ENCODE measurements around the gene SLC38A6. TPM values are rescaled to one million over a fixed set of nuclear protein-coding genes. Genes with fewer than 3 reads are reported as not detected.

Gene SLC38A6
- total RNA-seq, 2 experiments from 2014 or later: 15.8 to 16.8 TPM

GRCh38 chr14:60968099-60968498, 12.9 kb upstream of the SLC38A6 start:
- no peaks in the 10 kb centered on the region for H3K79me2 ChIP-seq (ENCODE audit: insufficient read depth, low read depth, low read length)
- no peak overlapping the region for H3K27ac ChIP-seq (ENCODE audit: low read depth, low read length, poor library complexity, severe bottlenecking)
- no peak for TF ChIP-seq EZH2phosphoT487 (IDR thresholded peaks at IDR 0.05; ENCODE audit: borderline replicate concordance, low read depth, low read length)
- TF ChIP-seq, protein P1, sequence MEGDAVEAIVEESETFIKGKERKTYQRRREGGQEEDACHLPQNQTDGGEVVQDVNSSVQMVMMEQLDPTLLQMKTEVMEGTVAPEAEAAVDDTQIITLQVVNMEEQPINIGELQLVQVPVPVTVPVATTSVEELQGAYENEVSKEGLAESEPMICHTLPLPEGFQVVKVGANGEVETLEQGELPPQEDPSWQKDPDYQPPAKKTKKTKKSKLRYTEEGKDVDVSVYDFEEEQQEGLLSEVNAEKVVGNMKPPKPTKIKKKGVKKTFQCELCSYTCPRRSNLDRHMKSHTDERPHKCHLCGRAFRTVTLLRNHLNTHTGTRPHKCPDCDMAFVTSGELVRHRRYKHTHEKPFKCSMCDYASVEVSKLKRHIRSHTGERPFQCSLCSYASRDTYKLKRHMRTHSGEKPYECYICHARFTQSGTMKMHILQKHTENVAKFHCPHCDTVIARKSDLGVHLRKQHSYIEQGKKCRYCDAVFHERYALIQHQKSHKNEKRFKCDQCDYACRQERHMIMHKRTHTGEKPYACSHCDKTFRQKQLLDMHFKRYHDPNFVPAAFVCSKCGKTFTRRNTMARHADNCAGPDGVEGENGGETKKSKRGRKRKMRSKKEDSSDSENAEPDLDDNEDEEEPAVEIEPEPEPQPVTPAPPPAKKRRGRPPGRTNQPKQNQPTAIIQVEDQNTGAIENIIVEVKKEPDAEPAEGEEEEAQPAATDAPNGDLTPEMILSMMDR (conservative IDR thresholded peaks at IDR 0.05; ENCODE audit: low read length): no peak
- H3K4me3 ChIP-seq (ENCODE audit: low read depth, low read length, poor library complexity, severe bottlenecking): no peak overlapping the region
- H2AFZ ChIP-seq (ENCODE audit: low read length): no peak overlapping the region
- intact Hi-C loops (cut with micrococcal nuclease; ENCODE audit: unreplicated experiment): no loop called here
- CTCF ChIA-PET (ENCODE audit: unreplicated experiment): no interaction called here
- POLR2A ChIA-PET: interaction anchor here (0.7 to 1.3 kb wide), 4 partner anchors 11 to 231 kb away, joined by 3 to 7 read pairs (median 4); no protein-coding TSS in a partner anchor
- no peaks in the 10 kb centered on the region for H4K20me1 ChIP-seq (ENCODE audit: insufficient read depth, low read length)
- no peak for DNase-seq (ENCODE audit: low spot score)
- H3K4me2 ChIP-seq (ENCODE audit: low read length): no peak overlapping the region
- no TSS peak for BruUV-seq (replicated peaks)
- H3K4me1 ChIP-seq (ENCODE audit: insufficient read depth, low read length, poor library complexity, severe bottlenecking): peaks cover 4% of the 10 kb centered on the region
- no peaks in the 10 kb centered on the region for H3K9me2 ChIP-seq (ENCODE audit: insufficient read depth, low read length)
- H3K9me3 ChIP-seq (ENCODE audit: low read length): no peaks in the 10 kb centered on the region
- H3K36me3 ChIP-seq (ENCODE audit: insufficient read depth, low read length): peaks cover 14% of the 10 kb centered on the region

DNA sequence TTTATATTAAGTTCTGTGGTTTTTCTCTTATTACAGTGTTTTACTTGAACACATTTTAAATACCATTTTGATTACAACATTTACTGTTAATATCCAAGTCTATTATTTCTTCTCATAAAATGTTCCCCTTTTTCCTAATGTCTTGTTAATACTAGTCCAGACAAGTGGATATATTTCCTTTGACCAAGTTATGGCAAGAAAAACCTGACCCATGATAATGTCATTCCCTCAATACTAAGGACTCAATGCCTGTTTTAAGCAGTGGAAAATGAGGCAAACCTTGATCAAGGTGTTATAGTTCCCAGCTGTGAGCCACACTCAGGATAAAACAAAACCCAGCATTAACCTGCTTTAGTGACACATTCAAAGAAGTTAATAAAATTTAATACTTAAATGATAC, 12.4 kb upstream of the SLC38A6 start:
- H3K4me3 ChIP-seq (ENCODE audit: low read depth, low read length, poor library complexity, severe bottlenecking): no peak overlapping the region
- ChIA-PET POLR2A (interaction anchor here (0.7 to 1.3 kb wide), 4 partner anchors 11 to 230 kb away, joined by 3 to 7 read pairs (median 4); no protein-coding TSS in a partner anchor), CTCF (ENCODE audit: unreplicated experiment) (no interaction called here)
- H3K9me3 ChIP-seq (ENCODE audit: low read length): no peaks in the 10 kb centered on the region
- H3K36me3 ChIP-seq (ENCODE audit: insufficient read depth, low read length): peaks cover 20% of the 10 kb centered on the region
- H3K79me2 ChIP-seq (ENCODE audit: insufficient read depth, low read depth, low read length): no peaks in the 10 kb centered on the region
- BruUV-seq (replicated peaks): no TSS peak
- no peak for TF ChIP-seq EZH2phosphoT487 (IDR thresholded peaks at IDR 0.05; ENCODE audit: borderline replicate concordance, low read depth, low read length)
- TF ChIP-seq, protein P1 (conservative IDR thresholded peaks at IDR 0.05; ENCODE audit: low read length): no peak
- no peaks in the 10 kb centered on the region for H3K9me2 ChIP-seq (ENCODE audit: insufficient read depth, low read length)
- H3K4me1 ChIP-seq (ENCODE audit: insufficient read depth, low read length, poor library complexity, severe bottlenecking): peaks cover 4% of the 10 kb centered on the region
- H4K20me1 ChIP-seq (ENCODE audit: insufficient read depth, low read length): no peaks in the 10 kb centered on the region
- H3K4me2 ChIP-seq (ENCODE audit: low read length): no peak overlapping the region
- no peak for DNase-seq (ENCODE audit: low spot score)
- H3K27ac ChIP-seq (ENCODE audit: low read depth, low read length, poor library complexity, severe bottlenecking): no peak overlapping the region
- intact Hi-C loops (cut with micrococcal nuclease; ENCODE audit: unreplicated experiment): no loop called here
- H2AFZ ChIP-seq (ENCODE audit: low read length): no peak overlapping the region

- no peaks in the 10 kb centered on the region for H3K9me2 ChIP-seq (ENCODE audit: insufficient read depth, low read length)
- intact Hi-C loops (cut with micrococcal nuclease; ENCODE audit: unreplicated experiment): no loop called here
- no peak overlapping the region for H3K4me3 ChIP-seq (ENCODE audit: low read depth, low read length, poor library complexity, severe bottlenecking)
- H3K9me3 ChIP-seq (ENCODE audit: low read length): no peaks in the 10 kb centered on the region
- POLR2A ChIA-PET: no interaction called here
- no peak for TF ChIP-seq EZH2phosphoT487 (IDR thresholded peaks at IDR 0.05; ENCODE audit: borderline replicate concordance, low read depth, low read length)
- TF ChIP-seq, protein P1 (conservative IDR thresholded peaks at IDR 0.05; ENCODE audit: low read length): no peak
- no peak for DNase-seq (ENCODE audit: low spot score)
- H4K20me1 ChIP-seq (ENCODE audit: insufficient read depth, low read length): no peaks in the 10 kb centered on the region
- H3K4me2 ChIP-seq (ENCODE audit: low read length): no peak overlapping the region
- peaks cover 4% of the 10 kb centered on the region for H3K4me1 ChIP-seq (ENCODE audit: insufficient read depth, low read length, poor library complexity, severe bottlenecking)
- CTCF ChIA-PET (ENCODE audit: unreplicated experiment): no interaction called here
- no peak overlapping the region for H2AFZ ChIP-seq (ENCODE audit: low read length)
- no peak overlapping the region for H3K27ac ChIP-seq (ENCODE audit: low read depth, low read length, poor library complexity, severe bottlenecking)
- BruUV-seq (replicated peaks): no TSS peak
- no peaks in the 10 kb centered on the region for H3K79me2 ChIP-seq (ENCODE audit: insufficient read depth, low read depth, low read length)
- H3K36me3 ChIP-seq (ENCODE audit: insufficient read depth, low read length): peaks cover 29% of the 10 kb centered on the region
These were observed 10.9 kb upstream of the SLC38A6 start for GRCh38 chr14:60970146-60970545.
